NCI-H1436 (cell line): ENCODE data around the gene STXBP5.
A peak's percentile ranks its signal among the peaks of the same experiment; 100 is the strongest.

Experiments
- DNase-seq: peaks from one replicate; lab custom pipeline; 2025; lab: John Stamatoyannopoulos, UW

The STXBP5 gene

GRCh38 chr6:147204060-147204785 lies at the start of gene STXBP5:
TSS of gene STXBP5 (plus strand) at chr6:147204417. CDS start at chr6:147204533, 116 bp downstream.
- DNase-seq: peak; percentile 24

DNA sequence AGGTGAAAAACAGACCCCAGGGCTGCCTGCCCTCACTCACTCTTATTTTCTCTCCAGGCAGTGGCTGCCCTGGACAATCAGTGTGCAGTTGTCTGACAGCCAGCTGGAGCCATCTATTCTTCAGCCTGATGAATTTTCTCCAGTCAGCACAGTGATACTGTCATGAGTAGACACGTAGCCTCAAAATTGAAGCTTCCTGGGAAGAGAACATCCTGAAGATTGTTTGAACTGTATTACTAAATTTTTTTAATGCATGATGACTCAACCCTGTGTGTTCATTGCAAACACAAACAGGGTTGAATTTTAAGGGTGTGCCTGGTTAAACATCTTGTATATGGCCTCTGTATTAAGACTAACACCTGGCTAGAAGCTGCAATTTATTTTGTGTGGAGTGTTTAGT lies 49.8 kb upstream of the STXBP5 start:
- DNase-seq: peak; percentile 14

- no peak for DNase-seq
Measured at GRCh38 chr6:147156218-147156617, 48.0 kb upstream of the STXBP5 start.

DNA sequence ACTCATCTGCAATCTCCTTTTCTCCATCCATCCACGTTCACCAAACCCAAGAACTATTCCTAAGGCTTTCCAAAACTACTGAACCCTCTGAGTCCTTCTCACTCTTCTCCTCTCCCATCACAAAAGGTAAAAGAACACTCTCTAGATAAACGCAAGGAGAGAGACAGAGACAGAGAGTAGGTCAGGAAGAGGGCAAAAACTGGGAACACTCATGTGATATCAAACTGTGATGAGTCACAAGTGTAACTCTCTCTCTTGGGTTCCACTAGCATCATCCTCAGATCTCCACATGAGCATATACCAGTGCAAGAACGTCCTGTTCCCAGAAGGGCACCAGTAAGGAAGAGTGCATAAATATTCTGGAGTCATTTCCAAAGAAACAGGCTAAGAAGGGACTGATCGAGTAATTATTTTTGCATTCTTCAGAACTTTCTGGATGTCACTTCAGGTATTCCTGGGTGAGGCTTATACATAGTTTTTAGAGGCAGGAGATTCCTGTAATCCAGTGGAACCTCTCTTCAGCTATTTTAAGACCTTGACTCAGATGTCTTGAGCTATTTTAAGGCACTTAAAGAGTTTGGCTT lies 47.3 kb upstream of the STXBP5 start:
- no peak for DNase-seq

DNA sequence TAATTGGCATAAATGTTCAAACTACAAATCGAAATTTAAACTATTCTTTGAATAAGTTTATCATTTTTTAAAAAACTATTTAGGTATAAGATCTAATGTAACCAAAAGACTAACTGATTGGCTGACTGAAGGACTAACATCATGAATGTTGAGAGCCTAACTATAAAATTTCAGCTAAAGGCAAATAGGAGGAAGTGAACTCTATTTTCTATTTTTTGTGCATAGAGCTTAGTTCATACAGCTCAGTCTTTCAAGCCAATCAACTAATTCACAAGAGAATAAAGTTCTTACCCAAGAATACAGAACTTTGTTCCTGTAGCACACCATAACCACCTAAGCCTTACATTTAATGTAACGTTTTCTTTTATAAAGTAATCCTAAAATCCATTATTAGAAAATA lies 46.3 kb upstream of the STXBP5 start:
- DNase-seq: no peak

DNA sequence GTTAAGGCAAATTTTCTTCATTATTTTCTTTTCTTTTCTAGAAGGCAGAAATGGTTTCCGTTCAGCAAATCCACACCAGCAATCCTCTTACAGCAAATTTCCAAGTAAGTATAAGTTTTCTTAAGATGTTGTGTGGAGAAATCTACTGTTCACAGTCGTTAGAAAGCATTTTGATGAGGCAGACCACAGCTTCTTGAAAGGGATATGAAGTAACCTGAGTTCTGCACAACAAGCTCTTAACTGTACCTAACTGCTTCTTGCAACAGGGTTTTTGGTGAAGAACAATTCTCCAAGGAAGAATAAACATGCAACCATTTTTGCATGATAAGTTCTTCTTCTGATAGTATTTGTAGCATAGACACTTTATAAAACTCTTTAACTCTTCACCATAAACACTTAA lies 45.3 kb upstream of the STXBP5 start:
- no peak for DNase-seq

- no peak for DNase-seq
Measured at GRCh38 chr6:147159536-147160374, 44.5 kb upstream of the STXBP5 start.

DNA sequence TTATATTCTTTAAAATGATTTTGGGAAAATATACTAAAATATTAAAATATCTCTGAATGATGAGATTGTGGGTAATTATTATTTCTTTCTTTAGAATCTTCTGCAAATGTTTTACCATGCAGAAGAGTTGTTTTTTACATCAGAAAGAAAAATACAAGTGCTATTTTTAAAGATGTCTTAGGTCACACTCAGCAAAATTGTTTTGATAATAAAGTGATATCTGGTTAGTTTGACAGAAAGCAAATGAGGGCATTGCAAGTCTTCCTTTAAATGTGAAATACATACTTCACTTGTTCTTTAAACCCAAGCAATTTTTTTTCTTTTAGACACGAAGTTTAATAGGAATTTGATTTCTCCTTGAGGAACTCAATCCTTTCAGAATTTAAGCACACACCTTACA lies 43.6 kb upstream of the STXBP5 start:
- DNase-seq: no peak

- DNase-seq: no peak
Measured at GRCh38 chr6:147161253-147161973, 42.8 kb upstream of the STXBP5 start.

GRCh38 chr6:147161974-147162495 lies 42.2 kb upstream of the STXBP5 start:
- no peak for DNase-seq

GRCh38 chr6:147164761-147165160 lies 39.5 kb upstream of the STXBP5 start:
- no peak for DNase-seq

DNA sequence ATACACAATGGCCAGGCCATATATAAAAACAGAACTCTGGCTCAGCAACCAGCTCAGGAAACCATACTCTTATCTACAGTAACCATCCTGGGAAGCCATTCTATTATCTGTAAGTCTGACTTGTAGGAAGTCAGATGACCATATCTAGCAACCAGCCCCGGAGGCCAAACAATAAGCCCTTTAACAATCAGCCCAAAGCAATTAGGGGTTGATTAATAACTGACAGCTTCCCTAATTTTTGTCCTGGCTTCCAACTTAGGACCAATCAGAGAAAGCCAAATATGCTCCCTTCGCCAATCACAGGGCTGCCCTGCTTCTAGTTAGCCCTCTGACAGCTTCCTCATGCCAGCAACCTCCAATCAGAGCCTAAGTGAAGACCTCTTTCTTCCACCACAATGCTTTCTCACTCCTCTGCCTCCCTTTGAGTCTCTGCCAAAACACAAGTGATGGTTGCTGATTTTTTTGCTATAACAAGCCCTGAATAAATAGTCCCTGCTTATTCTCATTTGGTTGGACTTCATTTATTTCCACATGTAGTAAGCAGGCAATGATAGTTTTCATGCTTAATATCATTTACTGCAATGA lies 37.8 kb upstream of the STXBP5 start:
- DNase-seq: peak; percentile 19

GRCh38 chr6:147166992-147167391 lies 37.2 kb upstream of the STXBP5 start:
- no peak for DNase-seq

DNA sequence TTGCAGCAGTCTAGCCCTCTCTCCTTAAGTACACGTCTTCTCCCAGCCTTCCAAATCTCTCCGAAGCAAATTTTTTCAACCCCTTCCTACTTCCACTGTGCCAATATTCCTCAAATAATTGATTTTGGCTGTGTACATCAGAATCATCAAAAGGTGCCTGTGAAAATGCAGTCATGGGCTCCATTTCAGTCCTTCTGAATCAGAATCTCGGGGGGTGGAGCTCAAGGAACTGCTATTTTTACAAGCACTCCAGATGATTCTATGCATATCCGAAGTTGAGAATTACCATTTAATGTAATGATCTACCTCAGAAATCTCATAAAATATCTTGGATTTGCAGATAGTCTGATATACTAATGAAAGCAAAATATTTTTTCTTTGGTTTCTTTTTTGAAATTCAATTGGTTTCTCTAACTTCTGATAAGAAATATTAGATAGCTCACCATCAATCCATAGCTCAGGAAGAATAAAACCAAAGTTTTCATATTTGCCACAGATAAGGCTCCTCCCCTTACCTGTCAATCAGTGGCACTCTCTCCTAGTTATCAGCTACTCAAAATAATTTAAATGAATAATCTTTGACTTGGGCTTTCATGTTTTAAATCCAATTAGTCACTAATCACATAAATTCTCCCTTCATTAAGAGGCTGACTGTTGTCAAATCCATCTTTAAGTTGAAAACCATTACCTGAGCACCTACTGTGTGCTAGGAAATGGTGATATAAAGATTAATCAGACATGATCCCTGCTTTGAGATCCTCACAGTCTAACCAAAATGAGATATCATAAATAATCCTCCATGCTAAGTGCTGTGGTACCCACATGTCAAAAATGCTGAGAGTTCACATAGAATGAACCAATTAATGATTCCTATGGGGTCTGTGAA lies 36.4 kb upstream of the STXBP5 start:
- no peak for DNase-seq

DNA sequence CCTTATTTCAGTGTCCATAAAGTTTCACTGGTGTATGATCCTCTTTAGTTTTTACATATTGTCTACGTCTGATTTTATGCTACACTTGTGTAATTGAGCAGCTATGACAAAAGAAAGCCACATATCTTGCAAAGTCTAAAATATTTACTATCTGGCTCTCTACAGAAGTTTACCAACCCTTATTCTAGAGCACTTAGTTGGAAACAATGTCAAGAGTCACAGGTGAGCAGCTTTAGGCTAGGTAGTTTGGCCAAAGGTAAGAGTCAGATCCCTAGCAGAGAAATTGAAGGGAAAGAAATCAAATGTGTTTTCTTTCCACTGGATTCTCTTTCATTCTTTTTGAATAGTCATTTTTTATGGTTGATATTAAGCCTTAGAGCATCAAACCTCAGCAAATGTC lies 34.7 kb upstream of the STXBP5 start:
- DNase-seq: no peak

DNA sequence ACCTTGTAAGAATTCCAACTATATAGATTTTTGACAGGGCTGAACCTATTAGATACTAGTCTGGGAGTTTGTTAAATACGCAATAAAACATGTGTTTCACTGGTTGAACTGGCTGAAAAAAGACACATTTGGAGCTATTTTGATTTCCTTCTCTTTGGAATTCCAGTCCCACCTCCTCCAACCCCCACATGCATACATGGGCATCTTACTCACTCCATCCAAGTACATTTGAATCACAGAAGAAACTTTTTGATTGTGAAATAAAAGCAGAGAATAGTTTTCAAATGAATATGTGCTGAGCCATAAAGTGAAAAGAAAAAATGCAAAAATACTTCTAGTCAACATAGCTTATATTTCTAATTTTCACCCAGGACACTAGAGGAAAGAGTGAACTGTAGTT lies 33.9 kb upstream of the STXBP5 start:
- no peak for DNase-seq

- DNase-seq: no peak
Measured at GRCh38 chr6:147173140-147173539, 31.1 kb upstream of the STXBP5 start.

- DNase-seq: no peak
Measured at GRCh38 chr6:147173675-147174308, 30.4 kb upstream of the STXBP5 start.

DNA sequence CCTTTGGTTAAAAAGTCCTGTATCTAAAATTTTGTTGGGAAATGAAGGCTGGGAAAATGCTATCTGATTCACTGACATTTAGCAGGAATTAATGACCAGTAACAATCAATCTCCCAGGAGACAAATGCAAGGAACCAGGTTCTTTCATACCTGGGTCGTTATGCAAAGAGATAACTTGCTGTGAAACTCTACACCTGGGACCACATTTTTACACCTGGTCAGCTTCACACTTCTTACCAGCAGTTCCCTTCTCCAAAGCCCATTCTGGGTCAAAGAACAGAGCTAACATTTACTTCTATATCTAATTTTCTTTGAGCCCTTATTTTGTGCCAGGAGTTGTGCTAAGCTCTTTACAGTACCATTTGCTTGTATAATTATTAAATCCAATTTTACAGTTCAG lies 27.4 kb upstream of the STXBP5 start:
- no peak for DNase-seq

DNA sequence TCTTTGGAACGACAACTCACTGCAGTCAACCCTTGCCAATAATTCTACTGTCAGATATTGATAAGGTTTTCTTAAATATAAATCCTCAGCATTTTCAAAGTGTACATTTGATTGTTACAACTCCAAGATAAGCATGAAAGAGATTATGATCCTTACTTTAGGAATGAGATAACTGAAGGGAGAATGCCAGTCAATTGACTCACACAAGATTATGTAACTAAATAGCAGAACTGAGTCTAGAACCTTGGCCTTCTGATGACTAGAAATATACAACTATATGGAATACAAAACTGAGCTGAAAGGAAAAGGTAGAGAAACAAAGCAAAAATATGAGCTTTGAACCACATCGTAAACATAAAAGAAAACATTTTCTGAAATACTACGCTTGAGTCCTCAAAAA lies 26.9 kb upstream of the STXBP5 start:
- no peak for DNase-seq
